Measurements from ENCODE around the gene ADAMTSL2.

ADAMTSL2 gene

DNA sequence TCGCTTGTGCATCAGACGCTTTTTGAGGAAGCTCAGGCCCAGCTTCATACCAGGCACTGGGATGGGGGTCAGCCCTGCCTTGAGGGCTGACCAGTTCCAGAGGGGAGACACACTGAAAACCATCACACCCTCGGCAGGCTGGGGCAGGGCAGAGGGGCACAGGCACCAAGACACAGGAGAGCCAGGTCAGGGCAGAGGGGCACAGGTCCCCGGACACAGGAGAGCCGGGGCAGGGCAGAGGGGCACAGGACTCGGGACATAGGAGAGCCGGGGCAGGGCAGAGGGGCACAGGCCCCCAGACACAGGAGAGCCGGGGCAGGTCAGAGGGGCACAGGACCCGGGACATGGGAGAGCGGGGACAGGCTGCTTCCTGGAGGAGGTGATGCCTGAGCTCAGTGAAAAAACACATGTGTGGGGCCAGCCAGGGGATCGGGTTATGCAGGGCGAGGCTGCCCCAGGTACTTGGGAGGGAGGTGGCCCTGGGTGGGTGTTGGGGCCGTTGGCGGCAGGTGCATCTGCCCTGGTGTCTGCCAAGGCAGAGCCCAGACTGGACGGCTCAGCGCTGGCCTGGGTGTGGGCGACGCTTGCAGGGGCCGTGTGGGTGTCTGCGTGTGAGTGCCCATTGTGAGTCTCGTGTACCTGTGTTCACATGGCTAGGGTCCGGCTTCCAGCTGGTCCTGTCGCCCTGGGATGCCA, 40.5 kb upstream of the ADAMTSL2 start:
- Mint-ChIP-seq H3K27ac (no peak overlapping the region), H3K4me1 (peaks cover 32% of the 10 kb centered on the region)

DNA sequence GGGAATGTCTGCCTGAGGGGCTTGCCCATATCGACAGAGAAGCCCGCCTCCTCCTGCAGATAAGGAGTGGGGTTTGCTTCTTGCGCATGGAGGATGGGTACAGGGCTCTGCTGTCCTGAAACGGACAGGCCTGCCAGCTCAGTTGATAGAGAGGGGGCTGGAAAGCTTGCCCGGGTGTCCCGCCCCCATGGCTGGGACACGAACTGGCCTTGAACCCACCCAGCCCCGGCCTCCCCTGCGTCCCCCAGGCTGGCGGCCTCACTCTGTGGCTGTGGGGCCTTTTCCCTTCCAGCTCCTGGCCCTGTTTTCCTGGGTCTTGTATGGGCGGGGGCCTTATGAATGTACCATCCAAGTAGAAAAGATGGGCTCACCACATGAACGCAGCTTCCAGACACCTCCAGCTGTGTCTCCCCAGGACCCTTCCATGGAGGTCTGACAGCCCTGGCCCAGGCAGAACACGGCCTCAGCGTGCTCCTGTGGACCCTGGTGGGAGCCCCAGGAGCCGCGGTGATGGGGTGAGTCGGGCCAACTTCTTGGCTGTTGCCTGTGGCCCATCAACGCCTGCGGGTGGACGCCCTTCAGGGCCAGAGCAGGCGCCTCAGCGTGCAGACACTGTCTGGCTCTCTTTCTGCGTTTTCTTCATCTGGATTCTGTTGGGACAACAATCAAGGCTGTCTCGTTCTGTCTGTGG, 39.7 kb upstream of the ADAMTSL2 start:
- Mint-ChIP-seq H3K27ac (no peak overlapping the region), H3K4me3 (no peak overlapping the region), H3K9me3 (no peaks in the 10 kb centered on the region), H3K36me3 (ENCODE audit: low read depth) (no peaks in the 10 kb centered on the region), H3K4me1 (peaks cover 25% of the 10 kb centered on the region), H3K27me3 (ENCODE audit: low read depth, poor library complexity) (no peaks in the 10 kb centered on the region)
- TF ChIP-seq, protein P1, sequence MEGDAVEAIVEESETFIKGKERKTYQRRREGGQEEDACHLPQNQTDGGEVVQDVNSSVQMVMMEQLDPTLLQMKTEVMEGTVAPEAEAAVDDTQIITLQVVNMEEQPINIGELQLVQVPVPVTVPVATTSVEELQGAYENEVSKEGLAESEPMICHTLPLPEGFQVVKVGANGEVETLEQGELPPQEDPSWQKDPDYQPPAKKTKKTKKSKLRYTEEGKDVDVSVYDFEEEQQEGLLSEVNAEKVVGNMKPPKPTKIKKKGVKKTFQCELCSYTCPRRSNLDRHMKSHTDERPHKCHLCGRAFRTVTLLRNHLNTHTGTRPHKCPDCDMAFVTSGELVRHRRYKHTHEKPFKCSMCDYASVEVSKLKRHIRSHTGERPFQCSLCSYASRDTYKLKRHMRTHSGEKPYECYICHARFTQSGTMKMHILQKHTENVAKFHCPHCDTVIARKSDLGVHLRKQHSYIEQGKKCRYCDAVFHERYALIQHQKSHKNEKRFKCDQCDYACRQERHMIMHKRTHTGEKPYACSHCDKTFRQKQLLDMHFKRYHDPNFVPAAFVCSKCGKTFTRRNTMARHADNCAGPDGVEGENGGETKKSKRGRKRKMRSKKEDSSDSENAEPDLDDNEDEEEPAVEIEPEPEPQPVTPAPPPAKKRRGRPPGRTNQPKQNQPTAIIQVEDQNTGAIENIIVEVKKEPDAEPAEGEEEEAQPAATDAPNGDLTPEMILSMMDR (IDR thresholded peaks at IDR 0.05) = no peak
- DNase-seq = peak; percentile 1

More for the DNA sequence above, 40.5 kb upstream of the ADAMTSL2 start:
- DNase-seq = peak; percentile 4
- Mint-ChIP-seq H3K27me3 (ENCODE audit: low read depth, poor library complexity) (no peaks in the 10 kb centered on the region), H3K36me3 (ENCODE audit: low read depth) (no peaks in the 10 kb centered on the region), H3K4me3 (peak overlapping the region; percentile 39), H3K9me3 (no peaks in the 10 kb centered on the region)
- TF ChIP-seq, protein P1 (IDR thresholded peaks at IDR 0.05) = no peak

DNA sequence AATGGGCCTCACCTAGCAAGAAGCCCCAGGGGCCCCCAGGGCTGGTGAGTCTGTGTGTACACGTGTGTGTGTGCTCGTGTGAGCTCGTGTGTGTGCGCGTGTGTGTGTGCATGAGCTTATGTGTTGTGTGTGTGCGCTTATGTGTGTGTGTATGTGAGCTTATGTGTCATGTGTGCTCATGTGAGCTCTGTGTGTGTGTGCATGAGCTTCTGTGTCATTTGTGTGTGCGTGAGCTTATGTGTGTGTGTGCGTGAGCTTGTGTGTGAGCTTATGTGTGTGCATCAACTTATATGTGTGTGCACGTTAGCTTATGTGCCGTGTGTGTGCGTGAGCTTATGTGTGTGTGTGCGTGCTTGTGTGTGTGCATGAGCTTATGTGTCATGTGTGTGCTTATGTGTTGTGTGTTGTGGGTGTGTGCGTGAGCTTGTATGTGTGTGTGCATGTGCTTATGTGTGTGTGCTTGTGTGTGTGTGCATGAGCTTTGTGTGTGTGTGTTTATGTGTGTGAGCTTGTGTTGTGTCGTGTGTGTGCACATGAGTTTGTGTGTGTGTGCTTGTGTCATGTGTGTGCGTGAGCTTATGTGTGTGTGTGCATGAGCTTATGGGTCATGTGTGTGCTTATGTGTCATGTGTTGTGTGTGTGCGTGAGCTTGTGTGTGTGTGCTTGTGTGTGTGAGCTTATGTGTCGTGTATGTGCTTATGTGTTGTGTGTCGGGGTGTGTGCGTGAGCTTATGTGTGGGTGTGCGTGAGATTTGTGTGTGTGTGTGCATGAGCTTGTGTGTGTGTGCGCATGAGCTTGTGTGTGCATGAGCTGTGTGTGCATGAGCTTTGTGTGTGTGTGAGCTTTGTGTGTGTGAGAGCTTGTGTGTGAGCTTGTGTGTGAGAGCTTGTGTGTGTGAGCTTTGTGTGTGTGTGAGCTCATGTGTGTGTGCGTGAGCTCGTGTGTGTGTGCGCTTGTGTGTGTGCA, 38.9 kb upstream of the ADAMTSL2 start:
- H3K4me1 Mint-ChIP-seq = peaks cover 24% of the 10 kb centered on the region
- H3K9me3 Mint-ChIP-seq = peaks cover 7% of the 10 kb centered on the region
- TF ChIP-seq, protein P1 (IDR thresholded peaks at IDR 0.05) = no peak
- H3K4me3 Mint-ChIP-seq = no peak overlapping the region
- H3K36me3 Mint-ChIP-seq (ENCODE audit: low read depth) = peaks cover 6% of the 10 kb centered on the region
- H3K27ac Mint-ChIP-seq = no peak overlapping the region
- peaks cover 1% of the 10 kb centered on the region for H3K27me3 Mint-ChIP-seq (ENCODE audit: low read depth, poor library complexity)
- no peak for DNase-seq

DNA sequence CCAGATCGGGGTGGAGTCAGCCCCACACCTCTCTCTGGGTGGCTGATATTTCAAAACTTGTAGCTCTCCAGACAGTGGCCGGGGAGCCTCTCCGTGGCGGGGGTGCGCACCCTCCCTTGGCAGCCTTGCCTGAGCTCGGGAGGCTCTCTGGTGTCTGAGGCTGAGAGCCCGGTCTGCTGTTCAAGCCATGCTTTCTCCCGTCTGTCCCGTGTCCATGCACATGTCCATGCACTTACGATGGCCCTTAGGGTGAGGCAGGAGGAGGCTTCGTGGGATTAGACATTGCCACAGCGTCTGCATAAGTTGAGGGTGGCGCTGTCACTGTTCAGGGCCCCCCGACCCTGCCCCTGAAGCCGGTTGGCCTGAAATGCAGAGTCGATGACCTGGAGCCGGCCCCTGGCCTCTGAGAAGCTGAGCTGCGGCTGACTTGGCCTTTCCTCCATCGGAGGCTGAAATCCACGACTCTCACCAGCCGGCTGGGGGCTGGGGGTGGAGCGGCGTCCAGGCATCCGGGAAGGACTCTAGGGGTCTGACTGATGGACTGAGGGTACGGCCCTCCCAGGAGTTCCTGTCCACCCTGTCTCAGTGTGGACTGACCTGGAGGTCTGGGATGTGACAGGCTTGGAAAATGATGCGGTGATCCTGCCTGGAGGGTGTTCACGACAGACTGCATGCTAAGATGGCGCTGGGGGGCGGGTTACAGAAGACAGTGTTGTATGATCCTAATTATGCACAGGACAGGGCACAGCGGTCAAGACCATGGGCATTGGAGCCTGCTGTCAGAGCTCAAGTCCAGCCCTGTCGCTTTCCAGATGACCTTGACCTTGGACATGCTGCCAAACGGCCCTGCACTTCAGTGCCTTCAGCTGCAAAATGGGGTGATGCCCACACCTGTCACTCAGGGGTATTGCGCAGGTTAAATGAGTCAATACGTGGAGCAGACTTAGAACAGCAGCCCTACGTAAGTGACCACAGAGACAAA, 37.4 kb upstream of the ADAMTSL2 start:
- no peak overlapping the region for H3K27ac Mint-ChIP-seq
- peak; percentile 27 for DNase-seq
- peaks cover 21% of the 10 kb centered on the region for H3K36me3 Mint-ChIP-seq (ENCODE audit: low read depth)
- H3K4me3 Mint-ChIP-seq = no peak overlapping the region
- TF ChIP-seq, protein P1 (IDR thresholded peaks at IDR 0.05) = no peak
- H3K4me1 Mint-ChIP-seq = peaks cover 24% of the 10 kb centered on the region
- H3K9me3 Mint-ChIP-seq = peaks cover 23% of the 10 kb centered on the region
- H3K27me3 Mint-ChIP-seq (ENCODE audit: low read depth, poor library complexity) = peaks cover 4% of the 10 kb centered on the region

All from nephron progenitor cell (in vitro differentiated cells).